ENCODE results near the gene ORMDL2. TPM values are rescaled to one million over a fixed set of nuclear protein-coding genes. Genes with fewer than 3 reads are reported as not detected.

Gene ORMDL2
- total and polyA plus RNA-seq, 10 of the 15 experiments (the other 5 are each of a cell fraction or from before 2014, with no cell fraction given), result 15.0 to 135 (median 33.9) TPM

DNA sequence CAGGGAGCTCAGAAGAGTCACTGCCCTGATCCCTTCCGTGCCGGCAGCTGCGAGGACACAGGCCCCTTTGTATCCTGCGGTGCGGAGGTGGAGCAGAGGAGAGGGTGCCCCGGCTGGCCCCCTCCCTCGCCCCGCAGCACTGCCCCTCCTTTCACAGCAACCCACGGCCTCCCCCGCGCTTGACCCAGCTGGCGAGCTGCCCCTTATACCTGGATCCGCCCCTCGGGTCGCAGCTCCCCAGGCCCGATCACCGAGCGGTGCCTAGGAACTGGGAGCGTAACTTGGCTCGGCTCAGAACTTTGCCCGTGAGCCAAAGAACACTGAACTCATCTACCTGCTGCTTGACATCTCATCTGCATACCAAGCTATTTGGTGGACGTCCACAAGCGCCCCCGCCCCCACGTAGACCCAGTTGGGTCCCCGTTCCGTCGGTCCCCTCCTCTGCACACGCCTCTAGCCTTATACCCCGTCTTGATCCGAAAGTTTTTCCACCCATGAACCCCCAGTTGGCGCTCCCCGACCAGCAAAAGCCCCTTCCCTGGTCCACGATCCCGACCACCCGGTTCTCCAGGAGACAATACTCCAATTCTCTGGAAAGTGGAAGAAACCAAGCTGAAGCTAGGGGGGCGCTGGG, 12.2 kb downstream of the ORMDL2 start:
- ChIA-PET CTCF (interaction anchor here (0.6 to 5.7 kb wide), 18 partner anchors 12 to 486 kb away, joined by 3 to 89 read pairs (median 4); partner anchors contain the start of genes CNPY2, DGKA, ORMDL2 and PYM1), RAD21 (ENCODE audit: unreplicated experiment) (interaction anchor here (0.8 to 3.4 kb wide), 19 partner anchors 10 to 287 kb away, joined by 3 to 26 read pairs (median 4); partner anchors contain the start of genes DGKA, GDF11, ORMDL2 and PYM1), POLR2A (interaction anchor here (0.5 to 5.5 kb wide), 29 partner anchors 8 to 391 kb away, joined by 3 to 103 read pairs (median 4); partner anchors contain the start of genes BLOC1S1, DGKA, ORMDL2 and PYM1), SMC1A (ENCODE audit: uncharacterized antibody, unreplicated experiment) (interaction anchor here (0.6 to 4.1 kb wide), 17 partner anchors 11 to 1950 kb away, joined by 3 to 41 read pairs (median 4); partner anchors contain the start of genes DGKA, ORMDL2, PYM1 and SARNP)
- no peaks in the 10 kb centered on the region for H3K9me3 ChIP-seq (replicated peaks; ENCODE audit: control insufficient read depth, insufficient read depth, low read length)
- FAIRE-seq, result no peak
- peak overlapping the region; percentile 96 for H3K4me3 ChIP-seq
- no peaks in the 10 kb centered on the region for H4K20me1 ChIP-seq (ENCODE audit: control insufficient read depth, insufficient read depth)
- BruUV-seq (replicated peaks), result TSS peak; percentile 71
- intact Hi-C loops (cut with micrococcal nuclease; ENCODE audit: unreplicated experiment), result loop anchor here (1.0 to 5.0 kb wide), 5 partner anchors 99 to 287 kb away; partner anchors contain the start of genes PA2G4, RPL41, RPS26 and ZC3H10
- DNase-seq (ENCODE audit: low read depth, low spot score), result no peak
- ATAC-seq, result peak; percentile 25
- peak overlapping the region; percentile 81 for H3K9ac ChIP-seq (ENCODE audit: control insufficient read depth, insufficient read depth, low read length)
- H3K27ac ChIP-seq (ENCODE audit: control insufficient read depth, insufficient read depth), result peak overlapping the region; percentile 76
- peaks cover 51% of the 10 kb centered on the region for H3K79me2 ChIP-seq (ENCODE audit: control insufficient read depth, insufficient read depth, low read length)
- peak overlapping the region; percentile 86 for H3K4me2 ChIP-seq (ENCODE audit: control insufficient read depth, insufficient read depth)
- H2AFZ ChIP-seq (ENCODE audit: control insufficient read depth, low read depth, low read length), result peak overlapping the region; percentile 88
- no peaks in the 10 kb centered on the region; a peak in 1 of 4 replicates for H3K36me3 ChIP-seq (ENCODE audit: control insufficient read depth in 2 of 2, insufficient read depth in 2 of 2, low read length in 1 of 2)
- H3K4me1 ChIP-seq (ENCODE audit: control insufficient read depth, insufficient read depth, low read length), result peaks cover 21% of the 10 kb centered on the region; the same call in 1 of the 2 replicates
- no peaks in the 10 kb centered on the region for H3K27me3 ChIP-seq (replicated peaks in 1 of 2; ENCODE audit: control insufficient read depth in 2 of 2, insufficient read depth in 2 of 2, low read length in 1 of 2)
- in situ Hi-C loops (cut with MboI), result loop anchor here (5.0 kb wide), 1 partner anchor 97 kb away; the partner anchor contains the start of gene PYM1
- under 1% methylated on average over 33 of the region's 37 CpGs for WGBS (ENCODE audit: insufficient coverage, insufficient replicate concordance, low lambda C conversion rate, missing lambda C conversion rate)
- TF ChIP-seq, protein P1, sequence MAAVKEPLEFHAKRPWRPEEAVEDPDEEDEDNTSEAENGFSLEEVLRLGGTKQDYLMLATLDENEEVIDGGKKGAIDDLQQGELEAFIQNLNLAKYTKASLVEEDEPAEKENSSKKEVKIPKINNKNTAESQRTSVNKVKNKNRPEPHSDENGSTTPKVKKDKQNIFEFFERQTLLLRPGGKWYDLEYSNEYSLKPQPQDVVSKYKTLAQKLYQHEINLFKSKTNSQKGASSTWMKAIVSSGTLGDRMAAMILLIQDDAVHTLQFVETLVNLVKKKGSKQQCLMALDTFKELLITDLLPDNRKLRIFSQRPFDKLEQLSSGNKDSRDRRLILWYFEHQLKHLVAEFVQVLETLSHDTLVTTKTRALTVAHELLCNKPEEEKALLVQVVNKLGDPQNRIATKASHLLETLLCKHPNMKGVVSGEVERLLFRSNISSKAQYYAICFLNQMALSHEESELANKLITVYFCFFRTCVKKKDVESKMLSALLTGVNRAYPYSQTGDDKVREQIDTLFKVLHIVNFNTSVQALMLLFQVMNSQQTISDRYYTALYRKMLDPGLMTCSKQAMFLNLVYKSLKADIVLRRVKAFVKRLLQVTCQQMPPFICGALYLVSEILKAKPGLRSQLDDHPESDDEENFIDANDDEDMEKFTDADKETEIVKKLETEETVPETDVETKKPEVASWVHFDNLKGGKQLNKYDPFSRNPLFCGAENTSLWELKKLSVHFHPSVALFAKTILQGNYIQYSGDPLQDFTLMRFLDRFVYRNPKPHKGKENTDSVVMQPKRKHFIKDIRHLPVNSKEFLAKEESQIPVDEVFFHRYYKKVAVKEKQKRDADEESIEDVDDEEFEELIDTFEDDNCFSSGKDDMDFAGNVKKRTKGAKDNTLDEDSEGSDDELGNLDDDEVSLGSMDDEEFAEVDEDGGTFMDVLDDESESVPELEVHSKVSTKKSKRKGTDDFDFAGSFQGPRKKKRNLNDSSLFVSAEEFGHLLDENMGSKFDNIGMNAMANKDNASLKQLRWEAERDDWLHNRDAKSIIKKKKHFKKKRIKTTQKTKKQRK (IDR thresholded peaks at IDR 0.05; ENCODE audit: low read depth, low read length), result no peak
- TF ChIP-seq EGR1 (IDR thresholded peaks at IDR 0.05; ENCODE audit: borderline replicate concordance in 1 of 2, low read depth in 2 of 2, low read length in 2 of 2), result peak in 1 of 2 experiments; percentile 51; a peak in 1 of 3 replicates
- no peak for TF ChIP-seq MYB (IDR thresholded peaks at IDR 0.05; ENCODE audit: borderline replicate concordance, low read depth, low read length)
- TF ChIP-seq SREBF2 (IDR thresholded peaks at IDR 0.05; ENCODE audit: low read length), result no peak
- TF ChIP-seq ATF3 (IDR thresholded peaks at IDR 0.05; ENCODE audit: borderline replicate concordance, extremely low read depth, low read depth, low read length), result no peak
- no peak for TF ChIP-seq WRNIP1 (IDR thresholded peaks at IDR 0.05; ENCODE audit: borderline replicate concordance, low read depth, low read length)
- TF ChIP-seq EED (IDR thresholded peaks at IDR 0.05; ENCODE audit: low read depth), result 0 out of 2 replicates have a peak, but pooled peaks have one; percentile 2
- no peak for TF ChIP-seq SUPT20H (IDR thresholded peaks at IDR 0.05; ENCODE audit: borderline replicate concordance, control insufficient read depth, low read depth, low read length)
- TF ChIP-seq CBX5 (IDR thresholded peaks at IDR 0.05; ENCODE audit: low read depth), result no peak
- no peak for TF ChIP-seq BACH1 (IDR thresholded peaks at IDR 0.05; ENCODE audit: borderline replicate concordance)
- peak; percentile 12; the same call in 1 of the 2 replicates for TF ChIP-seq POLR2AphosphoS5 (IDR thresholded peaks at IDR 0.05; ENCODE audit: low read length)
- TF ChIP-seq HDAC6 (IDR thresholded peaks at IDR 0.05; ENCODE audit: unreplicated experiment), result no peak
- TF ChIP-seq MEF2A (IDR thresholded peaks at IDR 0.05; ENCODE audit: insufficient read depth, low read depth, low read length), result no peak
- TF ChIP-seq SMC3 (IDR thresholded peaks at IDR 0.05; ENCODE audit: borderline replicate concordance, low read length), result no peak
- peak; percentile 63; the same call in 1 of the 2 replicates for TF ChIP-seq LARP7 (IDR thresholded peaks at IDR 0.05)
- no peak for TF ChIP-seq BCL11A (IDR thresholded peaks at IDR 0.05; ENCODE audit: low read depth, low read length)

Measured in GM12878 (cell line).